T-helper 1 cell treated with Interleukin-12 subunit alpha and Interleukin-12 subunit beta and Interleukin-4 antibody, amounts not matched to agents 30 ng/mL and 1 ng/mL, for 36 hours (primary cell): ENCODE data around the gene SLC25A13. TPM values are rescaled to one million over a fixed set of nuclear protein-coding genes. Genes with fewer than 3 reads are reported as not detected.
"Not testable (repeated sequence)": the region's sequence is repeated elsewhere in the genome, so short reads cannot be mapped to it uniquely, and the experiment has no call there.

ENCODE experiments used
- intact Hi-C: fragments of 100-400 bp; cut with micrococcal nuclease; formaldehyde crosslinking; loops from one replicate; pipeline ENCODE4 v1.15.1; 2024
- total RNA-seq: library from RNA; stranded (reverse); gene quantifications from 2 replicates; pipeline ENCODE4 v1.2.3, GENCODE V29; 2022

SLC25A13 gene
- total RNA-seq, 1 donor from 2014 or later, result 12.8 TPM

- intact Hi-C loops, result no loop called here
These were observed 20.9 kb downstream of the SLC25A13 start for GRCh38 chr7:96300986-96301385.

GRCh38 chr7:96300502-96300901 is 21.4 kb downstream of the SLC25A13 start:
- intact Hi-C loops, result no loop called here

GRCh38 chr7:96299496-96299895 is 22.4 kb downstream of the SLC25A13 start:
- intact Hi-C loops, result no loop called here

GRCh38 chr7:96297876-96298275 is 24.0 kb downstream of the SLC25A13 start:
- intact Hi-C loops, result no loop called here

- intact Hi-C loops, result not testable (repeated sequence)
These were observed 24.5 kb downstream of the SLC25A13 start for GRCh38 chr7:96297446-96297845.

GRCh38 chr7:96293911-96294310 is 28.0 kb downstream of the SLC25A13 start:
- intact Hi-C loops, result not testable (repeated sequence)

- intact Hi-C loops, result loop anchor here (10.0 kb wide), 1 partner anchor 187 kb away; no protein-coding TSS in a partner anchor
These were observed 34.3 kb downstream of the SLC25A13 start for GRCh38 chr7:96287559-96287958.

GRCh38 chr7:96287132-96287531 is 34.8 kb downstream of the SLC25A13 start:
- intact Hi-C loops, result loop anchor here (10.0 kb wide), 1 partner anchor 188 kb away; no protein-coding TSS in a partner anchor

- intact Hi-C loops, result loop anchor here (1.0 to 10.0 kb wide), 5 partner anchors 18 to 832 kb away; partner anchors contain the start of gene SDHAF3
These were observed 36.3 kb downstream of the SLC25A13 start for GRCh38 chr7:96285579-96285978.

GRCh38 chr7:96284835-96285234 is 37.1 kb downstream of the SLC25A13 start:
- intact Hi-C loops, result loop anchor here (1.0 to 10.0 kb wide), 5 partner anchors 18 to 832 kb away; partner anchors contain the start of gene SDHAF3

GRCh38 chr7:96284240-96284639 is 37.7 kb downstream of the SLC25A13 start:
- intact Hi-C loops, result loop anchor here (2.0 to 10.0 kb wide), 2 partner anchors 191 to 401 kb away; no protein-coding TSS in a partner anchor

GRCh38 chr7:96282835-96283234 is 39.1 kb downstream of the SLC25A13 start:
- intact Hi-C loops, result loop anchor here (10.0 kb wide), 1 partner anchor 192 kb away; no protein-coding TSS in a partner anchor

- intact Hi-C loops, result no loop called here
These were observed 44.0 kb downstream of the SLC25A13 start for GRCh38 chr7:96277921-96278320.

GRCh38 chr7:96276019-96276418 is 45.9 kb downstream of the SLC25A13 start:
- intact Hi-C loops, result no loop called here

- intact Hi-C loops, result no loop called here
These were observed 48.2 kb downstream of the SLC25A13 start for GRCh38 chr7:96273716-96274115.

GRCh38 chr7:96269246-96269994 is 52.5 kb downstream of the SLC25A13 start:
- intact Hi-C loops, result no loop called here

GRCh38 chr7:96266580-96266979 is 55.3 kb downstream of the SLC25A13 start:
- intact Hi-C loops, result no loop called here

GRCh38 chr7:96266015-96266414 is 55.9 kb downstream of the SLC25A13 start:
- intact Hi-C loops, result no loop called here

GRCh38 chr7:96253964-96254363 is 67.9 kb downstream of the SLC25A13 start:
- intact Hi-C loops, result no loop called here

- intact Hi-C loops, result no loop called here
These were observed 68.5 kb downstream of the SLC25A13 start for GRCh38 chr7:96253441-96253840.

- intact Hi-C loops, result no loop called here
These were observed 71.0 kb downstream of the SLC25A13 start for GRCh38 chr7:96250776-96251361.

- intact Hi-C loops, result no loop called here
These were observed 73.5 kb downstream of the SLC25A13 start for GRCh38 chr7:96248405-96248804.
